IMR-90 (cell line): ENCODE measurements around the gene CEP41. TPM values are rescaled to one million over a fixed set of nuclear protein-coding genes. Genes with fewer than 3 reads are reported as not detected.

Experiments
- ATAC-seq: fragments of 200-7000 bp; cut with Tn5 transposase; 2 replicates; pipeline ENCODE4 v1.9.1; 2020; ENCODE audit warnings: low read depth, mild to moderate bottlenecking, moderate library complexity
- BruUV-seq: library from RNA; stranded (reverse); fragments of 400-500 nt; replicated peaks from 2 replicates; lab custom pipeline; 2021; lab: Mats Ljungman, UMichigan
- CTCF ChIA-PET: fragments of 300-600 bp; formaldehyde crosslinking; extraction: SDS; loops from one replicate; lab custom pipeline; 2021; ENCODE audit warnings: antibody characterized with exemption; lab: Yijun Ruan, JAX
- POLR2A ChIA-PET: fragments of 300-600 bp; sonication (Branson Sonifier 250); formaldehyde crosslinking; loops from one replicate; lab custom pipeline; 2022; ENCODE audit warnings: antibody characterized with exemption; ENCODE audit not compliant: unreplicated experiment; lab: Charles Lee
- DNase-seq: peaks from one replicate; pipeline ENCODE4 v3.0.0; 2013
- H2AFZ ChIP-seq: replicated peaks from 2 replicates; pipeline ENCODE3; 2013; ENCODE audit warnings: low read length, mild to moderate bottlenecking; ENCODE audit not compliant: poor library complexity
- H2AK5ac ChIP-seq: 2 replicates; pipeline ENCODE4 v1.6.1; 2013; ENCODE audit warnings: low read depth, low read length, inconsistent platforms
- H2AK9ac ChIP-seq: replicated peaks from 2 replicates; pipeline ENCODE3; 2013; ENCODE audit warnings: mild to moderate bottlenecking, low read depth, low read length, moderate library complexity; ENCODE audit not compliant: poor library complexity
- H2BK120ac ChIP-seq: 2 replicates; pipeline ENCODE4 v1.6.1; 2013; ENCODE audit warnings: low read depth, low read length, inconsistent platforms
- H2BK15ac ChIP-seq: 3 replicates; pipeline ENCODE4 v1.6.1; 2013; ENCODE audit warnings: low read depth, low read length, inconsistent platforms
- H2BK20ac ChIP-seq: 2 replicates; pipeline ENCODE4 v1.6.1; 2013; ENCODE audit warnings: low read depth, mild to moderate bottlenecking, inconsistent platforms, low read length, moderate library complexity
- H2BK5ac ChIP-seq: 2 replicates; pipeline ENCODE4 v1.6.1; 2013; ENCODE audit warnings: mild to moderate bottlenecking, low read depth, low read length, inconsistent platforms; ENCODE audit not compliant: poor library complexity, severe bottlenecking
- H3K14ac ChIP-seq: replicated peaks from 2 replicates; pipeline ENCODE4 v1.6.1; 2013; ENCODE audit warnings: low read depth, low read length, inconsistent platforms
- H3K18ac ChIP-seq: 2 replicates; pipeline ENCODE4 v1.6.1; 2013; ENCODE audit warnings: low read depth, low read length, control low read depth
- H3K23ac ChIP-seq: 2 replicates; pipeline ENCODE4 v1.6.1; 2013; ENCODE audit warnings: low read depth, low read length, inconsistent platforms
- H3K27ac ChIP-seq: 2 replicates; pipeline ENCODE4 v1.5.1; 2013; ENCODE audit warnings: mild to moderate bottlenecking, control low read depth, low read length; ENCODE audit not compliant: insufficient read depth
- H3K27me3 ChIP-seq: 2 replicates; pipeline ENCODE4 v1.6.1; 2013; ENCODE audit warnings: low read length; ENCODE audit not compliant: control insufficient read depth, insufficient read depth
- H3K36me3 ChIP-seq: 2 replicates; pipeline ENCODE4 v1.6.1; 2013; ENCODE audit warnings: low read length, mixed read lengths; ENCODE audit not compliant: control insufficient read depth, insufficient read depth
- H3K4ac ChIP-seq: 2 replicates; pipeline ENCODE4 v1.6.1; 2013; ENCODE audit warnings: low read depth, low read length, inconsistent platforms
- H3K4me1 ChIP-seq: 2 replicates; pipeline ENCODE4 v1.6.1; 2013; ENCODE audit warnings: low read length, mixed read lengths; ENCODE audit not compliant: control insufficient read depth, insufficient read depth
- H3K4me2 ChIP-seq: 2 replicates; pipeline ENCODE4 v1.6.1; 2013; ENCODE audit warnings: low read depth, mild to moderate bottlenecking, control low read depth, low read length, moderate library complexity
- H3K4me3 ChIP-seq: 2 replicates; pipeline ENCODE4 v1.5.1; 2013; ENCODE audit warnings: low read depth, mild to moderate bottlenecking, control low read depth, low read length, moderate library complexity; ENCODE audit not compliant: insufficient read depth
- H3K56ac ChIP-seq: 2 replicates; pipeline ENCODE4 v1.6.1; 2013; ENCODE audit warnings: low read length, inconsistent platforms; ENCODE audit not compliant: insufficient read depth; ENCODE audit errors: extremely low read depth
- H3K79me1 ChIP-seq, 2 experiments: 2 replicates each; pipeline ENCODE4 v1.6.1; 2013; ENCODE audit warnings: low read length in 2 of 2, inconsistent platforms in 1 of 2, low read depth in 1 of 2
- H3K9ac ChIP-seq: 2 replicates; pipeline ENCODE4 v1.6.1; 2013; ENCODE audit warnings: low read depth, low read length, control low read depth
- H3K9me1 ChIP-seq: 2 replicates; pipeline ENCODE4 v1.6.1; 2013; ENCODE audit warnings: low read length, inconsistent platforms; ENCODE audit not compliant: insufficient read depth
- H3K9me3 ChIP-seq: 2 replicates; pipeline ENCODE4 v1.6.1; 2013; ENCODE audit warnings: low read length; ENCODE audit not compliant: control insufficient read depth, insufficient read depth
- H4K20me1 ChIP-seq: 2 replicates; pipeline ENCODE4 v1.6.1; 2013; ENCODE audit warnings: low read length, inconsistent platforms; ENCODE audit not compliant: insufficient read depth
- H4K5ac ChIP-seq: 2 replicates; pipeline ENCODE4 v1.6.1; 2013; ENCODE audit warnings: mild to moderate bottlenecking, low read depth, low read length, control low read depth
- H4K8ac ChIP-seq, 2 experiments: 2 replicates each; pipeline ENCODE4 v1.6.1; 2013; ENCODE audit warnings: low read depth in 2 of 2, low read length in 2 of 2, control low read depth in 1 of 2, inconsistent platforms in 1 of 2
- H4K91ac ChIP-seq: 2 replicates; pipeline ENCODE4 v1.6.1; 2013; ENCODE audit warnings: low read depth, low read length, inconsistent platforms; ENCODE audit not compliant: insufficient read depth
- BHLHE40 ChIP-seq: fragments of 150-350 bp; IDR thresholded peaks from 2 replicates; pipeline ENCODE4 v1.6.1; 2016; ENCODE audit warnings: mild to moderate bottlenecking, low read depth, low read length
- CEBPB ChIP-seq: IDR thresholded peaks from 2 replicates; pipeline ENCODE4 v1.6.1; 2012; ENCODE audit warnings: low read depth, low read length, improper control_type of control experiment
- FOS ChIP-seq: fragments of 150-350 bp; IDR thresholded peaks from 2 replicates; pipeline ENCODE4 v1.6.1; 2016; ENCODE audit warnings: low read depth, low read length
- MAZ ChIP-seq: IDR thresholded peaks from 2 replicates; pipeline ENCODE4 v1.6.1; 2012; ENCODE audit warnings: low read depth, mild to moderate bottlenecking, low read length, improper control_type of control experiment, moderate library complexity, borderline replicate concordance
- NFE2L2 ChIP-seq: fragments of 150-350 bp; IDR thresholded peaks from 2 replicates; pipeline ENCODE4 v1.6.1; 2016; ENCODE audit warnings: low read depth, mild to moderate bottlenecking, low read length
- RAD21 ChIP-seq: IDR thresholded peaks from 2 replicates; pipeline ENCODE4 v1.6.1; 2012; ENCODE audit warnings: low read length, improper control_type of control experiment
- RCOR1 ChIP-seq: IDR thresholded peaks from 2 replicates; pipeline ENCODE4 v1.6.1; 2012; ENCODE audit warnings: mild to moderate bottlenecking, low read length, improper control_type of control experiment; ENCODE audit not compliant: insufficient replicate concordance
- RFX5 ChIP-seq: IDR thresholded peaks from 2 replicates; pipeline ENCODE4 v1.8.0; 2012; ENCODE audit warnings: low read depth, mild to moderate bottlenecking, low read length, moderate library complexity
- SMC3 ChIP-seq: fragments of 150-350 bp; IDR thresholded peaks from 2 replicates; pipeline ENCODE4 v1.6.1; 2016; ENCODE audit warnings: low read depth, mild to moderate bottlenecking, antibody characterized with exemption, low read length, moderate library complexity
- WGBS, 2 experiments: methylation state at CpG; one replicate each; pipeline versions ENCODE4 v1.1.5 to v1.1.7; 2013; ENCODE audit warnings: missing lambda C conversion rate in 2 of 2; ENCODE audit not compliant: insufficient read length in 1 of 2; ENCODE audit errors: extremely low coverage in 2 of 2; 5-methylcytosine and 5-hydroxymethylcytosine counted together
- dilution Hi-C: fragments of 300-500 bp; cut with HindIII; formaldehyde crosslinking; loops from one replicate; pipeline ENCODE4 v1.14.3; 2018; ENCODE audit warnings: low sequenced_read_pairs; ENCODE audit not compliant: unreplicated experiment
- in situ Hi-C: fragments of 300-500 bp; cut with MboI; formaldehyde crosslinking; loops from 3 replicates; pipeline ENCODE4 v1.14.3; 2019; ENCODE audit warnings: low sequenced_read_pairs, inconsistent platforms, mixed read lengths
- intact Hi-C: fragments of 100-400 bp; cut with micrococcal nuclease; formaldehyde crosslinking; loops from 2 replicates; pipeline ENCODE4 v1.10.0; 2022
- polyA plus RNA-seq, 3 experiments: library from polyadenylated mRNA; depleted of rRNA; stranded (reverse); fragments of >200 nt; gene quantifications; 2 replicates each; pipeline ENCODE4 v1.2.3, GENCODE V29; 2012; ENCODE audit warnings: low replicate concordance in 1 of 3
- total RNA-seq: library from RNA; depleted of rRNA; stranded (reverse); fragments of >200 nt; gene quantifications from 2 replicates; pipeline ENCODE4 v1.2.3, GENCODE V29; 2012
- TF ChIP-seq, protein P1 (sequence below): conservative IDR thresholded peaks from 2 replicates; pipeline ENCODE4 v1.5.1; 2012; ENCODE audit warnings: mild to moderate bottlenecking, low read depth, low read length, improper control_type of control experiment

The CEP41 gene
- total and polyA plus RNA-seq, 2 of the 4 experiments (the other 2 are of a cell fraction), result 12.2 to 21.9 TPM

DNA sequence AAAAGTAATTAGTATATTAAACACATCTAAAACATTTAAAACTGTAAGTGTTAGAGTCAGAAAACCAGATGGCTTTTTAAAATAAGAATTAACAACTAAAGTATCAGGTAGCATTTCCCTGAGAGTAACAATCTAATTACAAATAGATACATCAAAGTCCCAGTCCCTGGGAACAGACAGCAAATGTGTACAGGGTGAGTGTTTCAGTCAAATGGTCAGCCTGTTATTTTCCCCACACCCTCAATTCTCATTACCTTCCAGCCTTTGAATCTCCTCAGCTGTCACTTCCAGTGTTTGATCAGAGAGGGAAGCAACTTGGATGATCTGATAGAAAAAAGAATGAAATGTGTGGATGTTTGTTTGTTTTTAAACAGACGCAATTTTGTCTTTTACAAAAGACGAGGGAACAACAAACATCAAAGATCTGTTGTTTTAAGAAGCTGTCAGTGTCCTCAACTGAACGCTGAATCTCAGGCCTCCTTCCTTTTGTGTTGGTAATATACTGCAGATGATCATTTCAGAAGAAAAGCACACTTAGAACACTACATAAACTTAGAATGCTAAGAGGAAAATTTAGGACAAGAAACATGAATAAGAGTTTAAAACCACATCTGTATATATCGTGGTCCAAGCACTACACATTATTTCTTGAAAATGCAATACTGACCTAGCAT is 29.8 kb downstream of the CEP41 start:
- Histone ChIP-seq H2BK120ac (peak overlapping the region; percentile 4; the same call in 1 of the 2 replicates), H4K20me1 (no peaks in the 10 kb centered on the region), H3K79me1 (no peaks in the 10 kb centered on the region; a peak in 1 of 4 replicates), H2BK15ac (peak overlapping the region; percentile 7; the same call in 1 of the 3 replicates), H2AK9ac (no peak overlapping the region), H3K56ac (no peak overlapping the region), H3K9me1 (peaks cover 5% of the 10 kb centered on the region), H2AK5ac (0 out of 2 replicates have a peak overlapping the region, but pooled peaks have one; percentile 14), H3K9me3 (no peaks in the 10 kb centered on the region), H3K36me3 (0 out of 2 replicates have a peak, but pooled peaks cover 3% of the 10 kb centered on the region), H2AFZ (no peak overlapping the region), H3K4me3 (no peak overlapping the region), H3K4me2 (no peak overlapping the region), H3K27me3 (no peaks in the 10 kb centered on the region), H2BK5ac (no peak overlapping the region), H3K23ac (no peak overlapping the region; the same call in 1 of the 2 replicates), H4K8ac (peak overlapping the region in 1 of 2 experiments; percentile 3; a peak in 1 of 4 replicates), H3K27ac (no peak overlapping the region), H4K91ac (no peak overlapping the region), H2BK20ac (no peak overlapping the region; the same call in 1 of the 2 replicates), H3K18ac (peak overlapping the region; percentile 60; the same call in 1 of the 2 replicates), H3K14ac (peak overlapping the region; percentile 17; the same call in 1 of the 2 replicates), H3K4ac (no peak overlapping the region), H3K9ac (no peak overlapping the region), H3K4me1 (peaks cover 4% of the 10 kb centered on the region), H4K5ac (peak overlapping the region; percentile 39; the same call in 1 of the 2 replicates)
- dilution Hi-C loops, result no loop called here
- POLR2A ChIA-PET, result no interaction called here
- TF ChIP-seq CEBPB (no peak), FOS (no peak), RAD21 (no peak), SMC3 (no peak), BHLHE40 (no peak), MAZ (no peak), RFX5 (no peak), RCOR1 (no peak), NFE2L2 (no peak)
- TF ChIP-seq, protein P1, sequence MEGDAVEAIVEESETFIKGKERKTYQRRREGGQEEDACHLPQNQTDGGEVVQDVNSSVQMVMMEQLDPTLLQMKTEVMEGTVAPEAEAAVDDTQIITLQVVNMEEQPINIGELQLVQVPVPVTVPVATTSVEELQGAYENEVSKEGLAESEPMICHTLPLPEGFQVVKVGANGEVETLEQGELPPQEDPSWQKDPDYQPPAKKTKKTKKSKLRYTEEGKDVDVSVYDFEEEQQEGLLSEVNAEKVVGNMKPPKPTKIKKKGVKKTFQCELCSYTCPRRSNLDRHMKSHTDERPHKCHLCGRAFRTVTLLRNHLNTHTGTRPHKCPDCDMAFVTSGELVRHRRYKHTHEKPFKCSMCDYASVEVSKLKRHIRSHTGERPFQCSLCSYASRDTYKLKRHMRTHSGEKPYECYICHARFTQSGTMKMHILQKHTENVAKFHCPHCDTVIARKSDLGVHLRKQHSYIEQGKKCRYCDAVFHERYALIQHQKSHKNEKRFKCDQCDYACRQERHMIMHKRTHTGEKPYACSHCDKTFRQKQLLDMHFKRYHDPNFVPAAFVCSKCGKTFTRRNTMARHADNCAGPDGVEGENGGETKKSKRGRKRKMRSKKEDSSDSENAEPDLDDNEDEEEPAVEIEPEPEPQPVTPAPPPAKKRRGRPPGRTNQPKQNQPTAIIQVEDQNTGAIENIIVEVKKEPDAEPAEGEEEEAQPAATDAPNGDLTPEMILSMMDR, result no peak
- CTCF ChIA-PET, result no interaction called here
- no CpG with 5 or more reads among the region's 4 CpGs for WGBS, 2 experiments
- BruUV-seq, result no TSS peak
- intact Hi-C loops, result no loop called here
- DNase-seq (no peak), ATAC-seq (no peak)
- in situ Hi-C loops, result no loop called here
